ENCODE results near the gene HPGD.

- no peak for TF ChIP-seq CTCF (optimal IDR thresholded peaks at IDR 0.05 in 1 of 3, IDR thresholded peaks at IDR 0.05 in 1 of 3, conservative IDR thresholded peaks at IDR 0.05 in 1 of 3; ENCODE audit: extremely low read depth in 1 of 3, insufficient read depth in 2 of 3, low read length in 3 of 3)
- TF ChIP-seq EZH2 (IDR thresholded peaks at IDR 0.05; ENCODE audit: low read length) = no peak
These were observed 1.6 kb downstream of the HPGD start for GRCh38 chr4:174520660-174521059.

Measured in keratinocyte (primary cell).